ENCODE measurements around the gene IL17RB.

IL17RB gene

DNA sequence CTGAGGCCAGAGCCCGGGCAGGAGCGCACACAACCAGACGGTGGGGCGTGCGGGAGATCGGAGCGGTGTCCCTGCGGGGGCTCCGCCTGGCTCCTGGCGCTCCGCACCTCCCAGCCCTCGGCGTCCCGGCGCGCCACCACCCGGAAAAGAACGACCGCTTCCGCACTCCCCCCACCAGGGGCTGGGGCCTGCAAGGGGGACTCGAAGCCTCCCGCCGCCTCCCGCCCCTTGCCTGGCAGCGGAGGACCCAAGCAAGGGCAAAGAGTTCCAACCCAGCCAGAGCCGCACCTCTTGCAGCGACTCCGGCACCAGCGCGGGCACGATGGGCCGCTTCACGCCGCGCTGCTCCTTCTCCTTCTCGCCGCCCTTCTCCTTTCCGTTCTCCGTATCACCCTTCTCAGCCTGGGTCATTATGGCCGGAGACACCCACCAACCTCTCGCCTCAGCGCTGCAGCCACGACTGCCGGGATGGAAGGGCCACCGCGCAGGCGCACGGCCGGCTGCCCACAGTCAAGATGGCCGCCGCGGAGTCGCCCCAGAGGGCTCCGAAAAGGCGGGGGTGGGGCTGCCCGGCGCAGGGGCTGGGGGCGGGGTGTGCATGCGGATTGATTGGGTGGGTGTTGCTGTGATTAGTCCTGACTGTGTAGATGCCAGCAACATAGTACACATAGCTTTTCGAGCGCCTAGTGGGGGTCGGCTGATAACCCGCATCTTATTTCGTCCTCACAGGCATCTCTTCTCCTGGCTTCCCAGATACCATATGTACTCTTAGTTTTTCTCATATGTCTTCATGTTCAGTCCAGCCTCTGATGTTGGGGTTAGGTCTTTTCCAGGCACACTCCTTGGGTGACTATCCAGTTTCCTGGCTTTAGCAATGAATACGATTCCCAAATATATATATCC lies 35.6 kb downstream of the IL17RB start, which contains the start of gene ACTR8:
TSS of gene ACTR8 (minus strand) at position 462 of the 903 bp plus-strand sequence. CDS start at position 411, 51 bp downstream.
- FAIRE-seq: peak; percentile 89
- peak; percentile 82 for DNase-seq (ENCODE audit: insufficient read length)
- TF ChIP-seq POLR2A (IDR thresholded peaks at IDR 0.05; ENCODE audit: low read depth, low read length) (peak; percentile 95), TAF1 (IDR thresholded peaks at IDR 0.05; ENCODE audit: borderline replicate concordance, low read depth, low read length) (peak; percentile 98), POLR2AphosphoS5 (IDR thresholded peaks at IDR 0.05; ENCODE audit: low read depth, low read length) (peak; percentile 92)

DNA sequence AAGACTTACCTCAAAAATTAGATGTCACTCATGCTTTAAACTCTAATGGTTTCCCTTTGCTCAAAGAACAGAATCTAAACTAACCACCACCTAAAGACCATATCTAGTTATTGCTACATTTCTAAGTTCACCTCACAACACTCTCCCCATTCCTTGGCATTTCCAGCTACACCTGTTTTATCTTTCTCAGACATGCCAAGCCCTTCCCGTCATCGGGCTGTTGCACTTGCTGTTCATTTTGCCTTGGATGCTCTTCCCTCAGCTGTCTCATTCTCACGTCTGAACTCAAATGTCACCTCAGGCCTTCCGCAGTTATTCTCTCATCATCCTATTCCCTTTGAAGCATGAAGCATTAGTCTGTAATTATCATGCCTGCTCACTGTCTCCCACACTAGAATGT lies 36.6 kb downstream of the IL17RB start:
- TF ChIP-seq POLR2A (IDR thresholded peaks at IDR 0.05; ENCODE audit: low read depth, low read length) (peak; percentile 48), POLR2AphosphoS5 (IDR thresholded peaks at IDR 0.05; ENCODE audit: low read depth, low read length) (no peak), TAF1 (IDR thresholded peaks at IDR 0.05; ENCODE audit: borderline replicate concordance, low read depth, low read length) (no peak)
- DNase-seq (ENCODE audit: insufficient read length) (no peak), FAIRE-seq (no peak)

DNA sequence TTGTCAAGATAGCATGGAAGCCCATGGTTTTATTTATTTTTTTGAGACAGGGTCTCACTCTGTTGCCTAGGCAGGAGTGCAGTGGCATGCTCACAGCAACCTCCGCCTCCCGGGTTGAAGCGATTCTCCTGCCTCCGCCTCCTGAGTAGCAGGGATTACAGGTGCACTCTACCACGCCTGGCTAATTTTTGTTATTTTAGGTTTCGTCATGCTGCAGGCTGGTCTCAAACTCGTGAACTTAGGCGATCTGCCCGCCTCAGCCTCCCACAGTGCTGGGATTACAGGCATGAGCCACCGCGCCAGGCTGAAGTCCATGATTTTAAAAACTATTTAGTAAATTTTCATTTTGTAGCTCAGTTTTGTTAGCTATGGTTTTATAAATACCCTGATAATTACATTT lies 38.3 kb downstream of the IL17RB start:
- FAIRE-seq (no peak), DNase-seq (ENCODE audit: insufficient read length) (no peak)
- TF ChIP-seq TAF1 (IDR thresholded peaks at IDR 0.05; ENCODE audit: borderline replicate concordance, low read depth, low read length) (no peak), POLR2AphosphoS5 (IDR thresholded peaks at IDR 0.05; ENCODE audit: low read depth, low read length) (no peak), POLR2A (IDR thresholded peaks at IDR 0.05; ENCODE audit: low read depth, low read length) (no peak)

DNA sequence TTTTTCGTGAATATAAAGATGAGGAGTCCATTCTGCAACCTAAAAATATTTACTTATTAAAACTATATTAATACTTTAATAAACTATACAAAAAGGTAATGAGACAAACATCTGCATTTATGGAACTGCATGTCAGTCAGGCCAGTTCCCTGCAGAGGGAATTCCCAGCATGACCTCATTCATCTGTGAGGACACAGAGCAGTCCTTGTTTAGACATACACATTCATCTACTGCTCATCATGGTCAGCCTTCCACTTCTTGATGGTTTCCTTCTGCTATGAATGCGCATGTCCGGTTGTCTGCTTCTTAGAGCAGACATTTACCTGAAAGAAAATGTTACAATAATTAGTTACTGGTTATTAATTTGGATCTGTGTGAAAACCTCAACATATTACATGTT lies 38.9 kb downstream of the IL17RB start:
- no peak for TF ChIP-seq POLR2A (IDR thresholded peaks at IDR 0.05; ENCODE audit: low read depth, low read length)
- no peak for TF ChIP-seq TAF1 (IDR thresholded peaks at IDR 0.05; ENCODE audit: borderline replicate concordance, low read depth, low read length)
- TF ChIP-seq POLR2AphosphoS5 (IDR thresholded peaks at IDR 0.05; ENCODE audit: low read depth, low read length): no peak
- FAIRE-seq (no peak), DNase-seq (ENCODE audit: insufficient read length) (no peak)

DNA sequence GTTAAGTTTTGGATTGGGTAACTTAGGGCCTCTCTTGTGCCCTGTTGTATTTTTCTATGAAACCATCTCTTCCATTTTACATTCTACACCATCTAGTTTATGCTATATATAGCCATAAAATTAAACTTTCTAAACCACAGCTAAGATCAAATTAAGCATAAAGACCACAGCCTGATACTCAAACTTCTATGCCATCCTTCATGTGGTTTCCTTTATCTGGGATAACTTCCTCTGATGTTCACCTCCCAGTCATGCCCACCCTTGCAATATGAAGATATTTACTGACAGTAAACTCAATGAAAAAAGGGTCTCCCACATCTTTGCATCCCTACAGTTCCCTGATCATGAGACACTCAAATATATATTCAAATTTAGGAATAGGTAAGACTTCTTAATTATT lies 41.1 kb downstream of the IL17RB start:
- TF ChIP-seq POLR2AphosphoS5 (IDR thresholded peaks at IDR 0.05; ENCODE audit: low read depth, low read length) (no peak), TAF1 (IDR thresholded peaks at IDR 0.05; ENCODE audit: borderline replicate concordance, low read depth, low read length) (no peak), POLR2A (IDR thresholded peaks at IDR 0.05; ENCODE audit: low read depth, low read length) (no peak)
- FAIRE-seq: no peak
- DNase-seq (ENCODE audit: insufficient read length): no peak

DNA sequence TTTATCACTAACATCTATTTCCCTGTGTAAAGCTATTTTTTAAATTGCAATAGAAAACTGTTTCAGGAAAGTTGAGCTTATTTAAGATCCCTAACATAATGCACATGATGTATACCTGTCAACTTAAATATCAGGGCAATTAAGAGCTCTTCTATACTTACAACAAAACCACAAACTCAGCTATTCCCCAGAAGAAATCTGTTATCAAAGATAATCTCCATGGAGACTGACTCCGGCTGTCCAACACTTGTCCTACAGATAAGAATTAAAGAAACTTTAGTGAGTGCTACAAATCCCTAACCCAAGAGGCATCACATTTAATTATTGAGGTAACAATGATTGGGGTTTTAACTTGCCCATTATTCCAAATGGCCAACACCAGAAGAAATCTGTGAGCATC lies 41.9 kb downstream of the IL17RB start:
- FAIRE-seq (no peak), DNase-seq (ENCODE audit: insufficient read length) (no peak)
- TF ChIP-seq POLR2A (IDR thresholded peaks at IDR 0.05; ENCODE audit: low read depth, low read length): no peak
- no peak for TF ChIP-seq POLR2AphosphoS5 (IDR thresholded peaks at IDR 0.05; ENCODE audit: low read depth, low read length)
- TF ChIP-seq TAF1 (IDR thresholded peaks at IDR 0.05; ENCODE audit: borderline replicate concordance, low read depth, low read length): no peak

DNA sequence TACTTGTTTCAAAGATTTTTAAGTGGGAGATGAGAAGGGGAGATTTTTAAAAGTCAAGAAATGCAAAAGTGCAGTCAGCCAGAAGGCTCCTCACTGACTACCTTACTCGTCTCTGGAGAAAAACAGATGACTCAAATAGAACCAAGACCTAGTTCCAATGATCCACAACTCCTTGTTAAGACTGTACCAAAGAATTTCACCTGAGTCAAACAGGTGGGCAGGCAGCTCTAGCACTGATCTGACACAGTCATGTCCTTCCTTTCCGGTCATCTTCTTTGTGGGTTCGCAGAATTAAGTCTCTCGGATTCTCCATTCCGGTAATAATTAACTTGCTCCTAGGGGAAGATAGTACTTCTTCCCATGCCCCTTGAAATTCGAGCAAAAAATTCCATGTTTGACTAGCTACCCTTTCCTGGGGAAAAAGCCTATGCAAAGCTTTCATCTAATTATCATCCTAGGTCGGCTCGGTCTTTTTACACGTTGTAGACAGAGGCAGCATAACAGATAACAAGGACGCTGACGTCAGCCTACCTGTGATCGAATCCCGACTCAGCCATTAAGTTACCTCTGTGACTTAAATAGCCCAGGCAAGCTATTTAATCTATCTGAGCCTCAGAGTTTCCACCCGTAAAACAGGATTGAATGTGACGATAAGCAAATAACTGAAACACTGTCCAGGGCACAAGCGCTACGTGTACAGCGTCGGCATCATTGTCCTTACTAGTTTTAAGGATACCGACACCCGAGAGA lies 44.5 kb downstream of the IL17RB start:
- TF ChIP-seq TAF1 (IDR thresholded peaks at IDR 0.05; ENCODE audit: borderline replicate concordance, low read depth, low read length): no peak
- TF ChIP-seq POLR2A (IDR thresholded peaks at IDR 0.05; ENCODE audit: low read depth, low read length): no peak
- no peak for TF ChIP-seq POLR2AphosphoS5 (IDR thresholded peaks at IDR 0.05; ENCODE audit: low read depth, low read length)
- peak; percentile 63 for FAIRE-seq
- DNase-seq (ENCODE audit: insufficient read length): no peak

DNA sequence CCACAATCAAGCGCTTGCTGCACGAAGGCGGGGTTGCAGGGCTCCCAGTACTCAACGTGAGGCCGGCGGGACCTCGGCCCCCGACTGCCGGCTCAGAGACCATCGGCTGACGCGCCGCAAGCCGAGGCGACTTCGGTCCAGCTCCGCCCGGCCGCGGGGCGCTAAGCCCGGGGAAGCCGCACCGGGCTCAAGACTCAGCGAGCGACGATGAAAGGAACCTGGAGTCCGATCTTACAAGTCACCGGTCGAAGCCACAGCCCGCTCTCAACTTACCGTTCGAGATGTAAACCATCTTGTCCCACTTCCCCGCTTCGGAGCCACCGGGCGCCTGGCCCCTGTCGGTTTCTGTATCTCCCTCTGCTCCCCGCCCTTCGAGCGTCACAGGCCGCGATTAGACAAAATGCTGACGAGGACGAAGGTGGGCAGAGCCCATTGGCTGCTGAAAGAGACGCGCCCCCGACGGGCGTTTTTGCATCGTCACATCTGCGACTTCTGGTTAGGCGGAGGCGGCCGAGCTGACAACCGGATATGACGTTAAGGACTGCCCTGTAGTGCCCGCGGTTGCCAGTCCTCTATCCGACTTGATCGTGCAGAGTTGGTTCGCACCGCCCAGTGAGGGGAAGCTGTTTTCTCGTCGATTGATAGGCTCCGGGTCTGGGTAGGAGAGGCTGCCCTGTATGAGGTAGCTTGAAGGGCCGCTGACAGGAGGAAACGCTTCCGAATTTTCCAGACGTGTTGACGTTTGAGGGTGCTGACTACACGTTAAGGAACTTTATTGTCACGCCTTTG lies 45.3 kb downstream of the IL17RB start, which contains the start of gene SELENOK:
TSS of gene SELENOK (minus strand) at position 363 of the 789 bp plus-strand sequence.
- DNase-seq (ENCODE audit: insufficient read length) (peak; percentile 68), FAIRE-seq (peak; percentile 99)
- peak; percentile 93 for TF ChIP-seq POLR2A (IDR thresholded peaks at IDR 0.05; ENCODE audit: low read depth, low read length)
- no peak; the same call in 1 of the 2 replicates for TF ChIP-seq TAF1 (IDR thresholded peaks at IDR 0.05; ENCODE audit: borderline replicate concordance, low read depth, low read length)
- peak; percentile 87 for TF ChIP-seq POLR2AphosphoS5 (IDR thresholded peaks at IDR 0.05; ENCODE audit: low read depth, low read length)

DNA sequence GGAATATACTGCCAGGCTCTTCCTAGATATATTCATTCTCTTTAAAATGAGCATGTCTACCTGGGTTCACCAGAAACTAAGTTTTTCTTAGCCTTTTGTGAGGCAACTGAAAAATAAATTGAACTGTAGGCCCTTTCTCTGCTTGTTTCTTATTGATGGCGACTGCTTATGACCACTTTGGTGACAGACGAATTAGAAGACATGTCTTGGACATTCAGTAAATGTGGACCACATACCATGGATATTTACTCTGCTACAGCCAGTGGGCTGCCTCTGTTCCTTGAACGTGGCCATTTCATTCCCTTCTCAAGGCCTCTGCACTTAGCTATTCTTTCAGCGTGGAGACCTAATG lies 45.9 kb downstream of the IL17RB start:
- FAIRE-seq (no peak), DNase-seq (ENCODE audit: insufficient read length) (no peak)
- TF ChIP-seq POLR2AphosphoS5 (IDR thresholded peaks at IDR 0.05; ENCODE audit: low read depth, low read length) (no peak), TAF1 (IDR thresholded peaks at IDR 0.05; ENCODE audit: borderline replicate concordance, low read depth, low read length) (no peak), POLR2A (IDR thresholded peaks at IDR 0.05; ENCODE audit: low read depth, low read length) (no peak)

DNA sequence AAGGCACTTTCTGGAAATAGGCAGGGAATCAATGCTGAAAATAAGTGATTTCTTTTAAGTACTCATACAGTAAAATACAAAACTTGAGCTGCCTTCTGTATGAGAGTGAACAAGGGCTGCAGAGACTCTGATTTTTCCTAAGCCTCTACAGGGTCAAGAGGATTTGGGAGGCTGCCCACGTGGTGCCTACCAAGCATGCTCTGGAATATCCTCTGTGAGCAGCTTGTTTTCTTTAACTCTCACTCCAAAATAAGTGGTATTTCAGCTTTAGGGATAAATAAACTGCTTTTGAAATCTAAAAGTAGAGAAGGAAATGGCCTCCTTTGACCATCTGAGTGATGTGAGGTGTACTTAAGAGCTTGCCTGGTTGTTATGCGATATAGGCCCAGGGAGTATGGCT lies 53.4 kb downstream of the IL17RB start:
- TF ChIP-seq TAF1 (IDR thresholded peaks at IDR 0.05; ENCODE audit: borderline replicate concordance, low read depth, low read length) (no peak), POLR2AphosphoS5 (IDR thresholded peaks at IDR 0.05; ENCODE audit: low read depth, low read length) (no peak), POLR2A (IDR thresholded peaks at IDR 0.05; ENCODE audit: low read depth, low read length) (no peak)

More for the DNA sequence above, 53.4 kb downstream of the IL17RB start:
- DNase-seq (ENCODE audit: insufficient read length) (no peak), FAIRE-seq (no peak)
